Measurements from ENCODE around the gene ENC1. TPM values are rescaled to one million over a fixed set of nuclear protein-coding genes. Genes with fewer than 3 reads are reported as not detected.

ENC1 gene
- total and polyA plus RNA-seq, 2 of the 4 experiments (the other 2 are of a cell fraction) = 25.6 to 70.8 TPM

- no peak for TF ChIP-seq CTCF (conservative IDR thresholded peaks at IDR 0.05; ENCODE audit: low read depth, low read length)
Observed at GRCh38 chr5:74643111-74643562, 2.6 kb upstream of the ENC1 start (continued).

- Histone ChIP-seq H3K27ac (ENCODE audit: insufficient read depth, low read length) (peak overlapping the region; percentile 40; the same call in 1 of the 2 replicates), H2BK20ac (ENCODE audit: low read depth, low read length) (peak overlapping the region; percentile 60), H3K18ac (ENCODE audit: low read depth, low read length) (no peak overlapping the region), H2AFZ (replicated peaks; ENCODE audit: low read length, poor library complexity) (peak overlapping the region; percentile 63), H3K23ac (ENCODE audit: low read depth, low read length) (peak overlapping the region; percentile 25), H3K56ac (ENCODE audit: extremely low read depth, insufficient read depth, low read length) (no peak overlapping the region), H3K27me3 (ENCODE audit: control insufficient read depth, insufficient read depth, low read length) (no peaks in the 10 kb centered on the region), H3K4me3 (ENCODE audit: insufficient read depth, low read depth, low read length) (no peak overlapping the region), H3K9ac (ENCODE audit: low read depth, low read length) (peak overlapping the region; percentile 54; the same call in 1 of the 2 replicates), H3K4me1 (ENCODE audit: control insufficient read depth, insufficient read depth, low read length) (peaks cover 20% of the 10 kb centered on the region), H3K4me2 (ENCODE audit: low read depth, low read length) (no peak overlapping the region), H3K9me1 (ENCODE audit: insufficient read depth, low read length) (peaks cover 14% of the 10 kb centered on the region; the same call in 1 of the 2 replicates), H3K36me3 (ENCODE audit: control insufficient read depth, insufficient read depth, low read length) (no peaks in the 10 kb centered on the region), H2BK15ac (ENCODE audit: low read depth, low read length) (peak overlapping the region; percentile 87), H2BK120ac (ENCODE audit: low read depth, low read length) (peak overlapping the region; percentile 81), H3K4ac (ENCODE audit: low read depth, low read length) (peak overlapping the region; percentile 49), H4K20me1 (ENCODE audit: insufficient read depth, low read length) (peaks cover 19% of the 10 kb centered on the region), H3K14ac (replicated peaks; ENCODE audit: low read depth, low read length) (peak overlapping the region; percentile 42), H4K5ac (ENCODE audit: low read depth, low read length) (0 out of 2 replicates have a peak overlapping the region, but pooled peaks have one; percentile 31), H3K9me3 (ENCODE audit: control insufficient read depth, insufficient read depth, low read length) (no peaks in the 10 kb centered on the region), H4K91ac (ENCODE audit: insufficient read depth, low read depth, low read length) (peak overlapping the region; percentile 81), H3K79me1 (ENCODE audit: low read depth in 1 of 2, low read length in 2 of 2) (peaks cover 0 to 21% of the 10 kb centered on the region in 2 experiments; a peak in 3 of 4 replicates), H2AK9ac (replicated peaks; ENCODE audit: low read depth, low read length, poor library complexity) (peak overlapping the region; percentile 3), H4K8ac (ENCODE audit: low read depth in 2 of 2, low read length in 2 of 2) (peak overlapping the region; percentile 28 to 65), H2BK5ac (ENCODE audit: low read depth, low read length, poor library complexity, severe bottlenecking) (peak overlapping the region; percentile 69), H2AK5ac (ENCODE audit: low read depth, low read length) (peak overlapping the region; percentile 57)
- ChIA-PET POLR2A (ENCODE audit: unreplicated experiment) (interaction anchor here (0.7 kb wide), 1 partner anchor 262 kb away, joined by 3 read pairs; no protein-coding TSS in a partner anchor), CTCF (interaction anchor here (0.7 to 2.6 kb wide), 4 partner anchors 158 to 741 kb away, joined by 3 to 12 read pairs (median 4); no protein-coding TSS in a partner anchor)
- DNase-seq (no peak), ATAC-seq (ENCODE audit: low read depth) (no peak)
- no TSS peak for BruUV-seq (replicated peaks)
- dilution Hi-C loops (cut with HindIII; ENCODE audit: low sequenced_read_pairs, unreplicated experiment) = no loop called here
- intact Hi-C loops (cut with micrococcal nuclease) = loop anchor here (1.0 to 5.0 kb wide), 6 partner anchors 250 to 740 kb away; no protein-coding TSS in a partner anchor
- in situ Hi-C loops (cut with MboI; ENCODE audit: low sequenced_read_pairs) = loop anchor here (10.0 kb wide), 2 partner anchors 608 to 848 kb away; no protein-coding TSS in a partner anchor
- WGBS, 2 experiments (ENCODE audit: extremely low coverage in 2 of 2, insufficient read length in 1 of 2) = no CpG with 5 or more reads among the region's 6 CpGs
- TF ChIP-seq CTCF (conservative IDR thresholded peaks at IDR 0.05; ENCODE audit: low read depth, low read length) = no peak
- no peak for TF ChIP-seq BHLHE40 (IDR thresholded peaks at IDR 0.05; ENCODE audit: low read depth, low read length)
- no peak for TF ChIP-seq SMC3 (IDR thresholded peaks at IDR 0.05; ENCODE audit: low read depth, low read length)
- TF ChIP-seq CHD1 (IDR thresholded peaks at IDR 0.05; ENCODE audit: low read depth, low read length) = no peak
- no peak for TF ChIP-seq MXI1 (IDR thresholded peaks at IDR 0.05; ENCODE audit: borderline replicate concordance, low read depth, low read length)
- TF ChIP-seq CEBPB (IDR thresholded peaks at IDR 0.05; ENCODE audit: low read depth, low read length) = no peak
- TF ChIP-seq POLR2A (IDR thresholded peaks at IDR 0.05; ENCODE audit: low read depth, low read length) = no peak
- no peak for TF ChIP-seq ELK1 (IDR thresholded peaks at IDR 0.05; ENCODE audit: borderline replicate concordance, low read depth, low read length)
- no peak for TF ChIP-seq RAD21 (IDR thresholded peaks at IDR 0.05; ENCODE audit: low read length)
- TF ChIP-seq FOS (IDR thresholded peaks at IDR 0.05; ENCODE audit: low read depth, low read length) = no peak
- TF ChIP-seq NFE2L2 (IDR thresholded peaks at IDR 0.05; ENCODE audit: low read depth, low read length) = no peak
Observed at GRCh38 chr5:74642543-74642863, 2.0 kb upstream of the ENC1 start.

Data from IMR-90 (cell line).